GM12891 (cell line): ENCODE measurements around the gene HLA-G.

Experiments
- POLR2A ChIP-seq: IDR thresholded peaks from 2 replicates; pipeline ENCODE4 v1.6.1; 2011; ENCODE audit warnings: low read depth, low read length, control low read depth
- POLR2AphosphoS5 ChIP-seq: IDR thresholded peaks from 2 replicates; pipeline ENCODE4 v1.6.1; 2011; ENCODE audit warnings: low read depth, low read length, control low read depth
- TAF1 ChIP-seq: IDR thresholded peaks from 2 replicates; pipeline ENCODE4 v1.6.1; 2011; ENCODE audit warnings: low read depth, low read length, control low read depth

GRCh38 chr6:29830409-29830808, 2.8 kb downstream of the HLA-G start:
- TF ChIP-seq TAF1 (no peak), POLR2A (no peak), POLR2AphosphoS5 (no peak)
